GM19324 (cell line): ENCODE results near the gene RNASE13.
"Not testable (repeated sequence)": the region's sequence is repeated elsewhere in the genome, so short reads cannot be mapped to it uniquely, and the experiment has no call there.

Source experiments
- ATAC-seq: cut with Tn5 transposase; IDR thresholded peaks from one replicate; pipeline ENCODE4 v1.9.1; 2021; ENCODE audit warnings: mild to moderate bottlenecking, moderate library complexity; ENCODE audit not compliant: unreplicated experiment, low FRiP score

Gene RNASE13

GRCh38 chr14:21043387-21043973 lies 8.9 kb upstream of the RNASE13 start:
- ATAC-seq, result no peak

DNA sequence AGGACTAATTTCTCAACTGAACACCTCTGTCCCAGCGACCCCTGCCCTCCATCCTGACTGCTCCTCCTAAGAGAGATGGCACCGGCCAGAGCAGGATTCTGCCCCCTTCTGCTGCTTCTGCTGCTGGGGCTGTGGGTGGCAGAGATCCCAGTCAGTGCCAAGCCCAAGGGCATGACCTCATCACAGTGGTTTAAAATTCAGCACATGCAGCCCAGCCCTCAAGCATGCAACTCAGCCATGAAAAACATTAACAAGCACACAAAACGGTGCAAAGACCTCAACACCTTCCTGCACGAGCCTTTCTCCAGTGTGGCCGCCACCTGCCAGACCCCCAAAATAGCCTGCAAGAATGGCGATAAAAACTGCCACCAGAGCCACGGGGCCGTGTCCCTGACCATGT lies 8.3 kb upstream of the RNASE13 start:
- no peak for ATAC-seq

DNA sequence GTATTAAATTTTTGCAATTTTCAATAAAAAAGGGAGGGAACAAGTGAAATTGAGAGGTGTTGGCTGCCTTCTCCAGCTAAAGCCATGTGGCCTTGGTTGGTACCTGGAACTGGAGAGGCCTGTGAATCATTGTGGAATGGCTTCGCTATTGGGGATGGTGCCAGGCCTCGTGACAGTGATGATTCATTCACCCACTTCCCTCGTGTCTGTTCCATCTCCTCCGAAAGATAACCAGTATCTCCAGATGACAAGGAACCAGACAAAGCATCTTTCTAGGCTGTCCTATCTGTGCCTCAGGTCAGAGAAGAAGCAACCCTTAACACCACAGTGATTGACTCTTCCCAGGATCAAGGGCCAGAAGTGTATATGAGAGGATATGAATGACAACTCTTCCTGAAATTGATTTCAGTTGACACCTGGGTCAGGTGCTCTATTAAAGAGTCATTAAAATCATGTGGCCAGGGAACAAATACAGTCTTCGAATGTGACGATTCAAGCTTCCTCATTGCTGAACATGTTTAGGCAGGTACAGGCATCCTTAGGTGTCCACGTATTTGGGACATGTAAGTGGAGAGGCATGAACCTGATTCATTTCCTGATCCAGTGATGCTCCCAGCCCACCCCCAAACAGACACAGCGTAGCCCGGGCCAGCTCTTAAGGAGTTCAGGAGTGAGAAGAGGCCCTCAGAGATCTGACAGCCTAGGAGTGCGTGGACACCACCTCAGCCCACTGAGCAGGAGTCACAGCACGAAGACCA lies 7.2 kb upstream of the RNASE13 start, which contains the start of gene RNASE7:
Gene RNASE7, plus strand, starts transcription at position 687 of the 758 bp plus-strand sequence. CDS start 631 bp downstream, outside the sequence.
- no peak for ATAC-seq

DNA sequence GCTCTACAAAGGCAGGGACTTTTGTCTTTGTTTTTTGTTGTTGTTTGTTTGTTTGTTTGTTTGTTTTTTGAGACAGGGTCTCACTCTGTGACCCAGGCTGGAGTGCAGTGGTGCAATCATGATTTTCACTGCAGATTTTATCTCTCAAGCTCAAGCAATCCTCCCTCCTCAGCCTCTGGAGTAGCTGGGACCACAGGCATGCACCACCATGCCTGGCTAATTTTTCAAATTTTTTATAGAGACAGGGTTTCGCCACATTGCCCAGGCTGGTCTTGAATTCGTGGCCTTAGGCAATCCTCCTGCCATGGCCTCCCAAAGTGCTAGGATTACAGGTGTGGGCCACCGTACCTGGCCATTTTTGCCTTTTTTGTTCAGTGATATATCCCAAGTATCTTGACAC lies 6.3 kb upstream of the RNASE13 start:
- not testable (repeated sequence) for ATAC-seq

GRCh38 chr14:21040370-21040925 lies 5.8 kb upstream of the RNASE13 start:
- no peak for ATAC-seq

- ATAC-seq, result no peak
Measured at GRCh38 chr14:21039585-21040369, 5.2 kb upstream of the RNASE13 start.

DNA sequence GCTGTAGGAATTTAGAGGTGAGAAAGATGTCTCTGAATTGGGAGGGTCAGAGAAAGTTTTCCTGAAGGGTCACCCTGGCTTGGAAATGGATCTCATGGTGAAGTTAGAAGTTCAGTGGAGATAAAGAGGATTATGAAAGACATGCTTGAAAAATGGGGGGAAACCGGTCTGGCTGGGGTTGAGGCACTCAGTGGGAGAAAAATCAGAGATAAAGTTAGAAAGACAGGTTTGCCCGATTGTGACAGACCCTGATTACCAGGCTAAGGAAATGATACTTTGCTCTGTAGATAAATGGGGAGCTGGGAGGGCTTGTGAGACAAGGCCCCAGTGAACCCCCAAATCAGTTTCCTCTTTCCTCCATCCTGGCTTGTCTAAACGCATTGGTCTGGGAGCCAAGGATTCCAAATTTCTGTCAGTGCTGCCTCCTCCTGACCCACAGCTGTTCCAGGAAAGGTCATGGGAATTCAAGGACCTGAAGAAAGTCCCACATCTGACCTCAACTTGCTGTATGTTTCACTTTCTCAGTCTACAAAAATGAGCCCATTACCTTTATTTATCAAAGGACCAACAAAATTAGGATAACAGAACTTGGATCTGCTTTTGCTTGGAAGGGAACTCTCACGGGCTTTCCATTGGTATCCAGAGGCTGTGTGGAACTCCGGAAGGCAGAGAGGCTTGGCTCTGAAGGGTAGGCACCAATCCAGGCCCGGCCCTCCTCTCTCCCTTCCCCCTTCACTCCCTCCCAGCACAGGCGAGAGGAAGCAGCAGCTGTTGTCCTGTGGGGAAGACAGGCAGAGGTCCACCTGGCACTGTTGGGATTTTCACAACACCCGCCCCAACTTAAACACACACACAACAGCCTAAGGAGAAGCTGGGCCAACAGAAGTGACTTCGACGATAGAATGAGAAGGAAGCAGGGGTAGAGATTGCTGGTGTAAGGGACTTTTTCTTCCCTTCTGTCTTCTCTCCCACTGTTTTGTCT lies 4.1 kb upstream of the RNASE13 start:
- no peak for ATAC-seq

GRCh38 chr14:21037156-21037555 lies 2.5 kb upstream of the RNASE13 start:
- no peak for ATAC-seq

DNA sequence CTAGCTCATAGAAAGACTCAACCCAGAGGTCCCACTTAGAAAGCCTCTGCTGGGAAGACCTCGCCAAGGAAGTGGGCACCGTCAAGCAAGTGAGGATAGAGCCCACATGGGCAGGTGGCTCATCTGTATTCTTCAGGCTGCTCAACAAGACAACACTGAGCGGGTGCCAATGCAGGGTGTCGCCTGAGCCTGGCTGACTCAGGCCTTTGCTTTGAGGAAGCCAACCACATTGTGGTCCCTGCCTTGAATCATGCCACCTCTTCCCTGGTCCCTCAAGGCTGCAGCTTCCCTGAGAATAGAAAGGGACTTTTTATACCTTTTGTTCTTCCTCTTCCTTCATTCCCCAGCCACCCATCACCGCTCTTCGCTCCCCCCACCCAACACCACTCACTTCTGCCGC lies 2.1 kb upstream of the RNASE13 start:
- no peak for ATAC-seq

DNA sequence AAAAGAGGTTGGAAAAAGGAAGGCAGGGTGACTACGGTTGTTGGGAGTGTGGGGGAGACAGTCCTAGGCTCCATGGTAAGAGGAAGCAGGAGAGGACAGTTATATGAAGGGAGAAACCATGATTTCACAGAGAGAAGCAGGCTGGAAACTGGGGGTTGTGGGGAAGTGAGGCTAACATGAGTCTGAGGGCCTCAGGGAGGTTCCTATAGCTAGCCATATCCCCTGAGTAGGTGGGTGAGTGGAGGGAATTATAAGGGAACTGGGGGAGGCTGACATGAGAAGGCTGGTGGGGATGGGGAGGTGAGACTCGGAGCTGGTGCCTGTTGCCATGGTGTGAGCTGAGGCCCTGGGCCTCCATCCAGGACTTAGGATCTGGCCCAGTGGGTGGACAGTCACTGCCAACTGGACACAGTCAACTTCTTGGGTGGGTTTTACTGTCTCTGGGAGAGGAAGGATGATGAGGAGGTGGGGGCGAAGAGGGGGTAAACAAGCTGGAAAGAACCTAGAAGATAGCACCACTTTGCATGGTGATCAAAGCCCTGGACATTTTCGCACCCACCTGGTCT lies 1.4 kb downstream of the RNASE13 start:
- ATAC-seq, result no peak

- no peak for ATAC-seq
Measured at GRCh38 chr14:21032326-21033132, 2.1 kb downstream of the RNASE13 start.

DNA sequence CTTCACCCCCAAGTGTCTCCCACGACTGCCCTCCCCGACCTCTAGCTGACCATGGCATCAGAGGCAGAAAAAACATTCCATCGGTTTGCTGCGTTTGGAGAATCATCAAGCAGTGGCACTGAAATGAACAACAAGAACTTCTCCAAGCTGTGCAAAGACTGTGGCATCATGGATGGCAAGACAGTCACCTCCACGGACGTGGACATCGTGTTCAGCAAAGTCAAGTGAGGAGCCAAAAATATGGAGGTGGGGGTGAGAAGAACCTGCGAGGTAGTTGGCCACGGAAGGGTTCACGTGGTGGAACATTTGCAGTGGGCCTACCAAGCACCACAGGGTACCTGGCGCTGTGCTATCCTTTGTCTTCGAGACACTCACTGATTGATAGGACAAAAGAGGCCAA lies 4.1 kb downstream of the RNASE13 start:
- ATAC-seq, result no peak

DNA sequence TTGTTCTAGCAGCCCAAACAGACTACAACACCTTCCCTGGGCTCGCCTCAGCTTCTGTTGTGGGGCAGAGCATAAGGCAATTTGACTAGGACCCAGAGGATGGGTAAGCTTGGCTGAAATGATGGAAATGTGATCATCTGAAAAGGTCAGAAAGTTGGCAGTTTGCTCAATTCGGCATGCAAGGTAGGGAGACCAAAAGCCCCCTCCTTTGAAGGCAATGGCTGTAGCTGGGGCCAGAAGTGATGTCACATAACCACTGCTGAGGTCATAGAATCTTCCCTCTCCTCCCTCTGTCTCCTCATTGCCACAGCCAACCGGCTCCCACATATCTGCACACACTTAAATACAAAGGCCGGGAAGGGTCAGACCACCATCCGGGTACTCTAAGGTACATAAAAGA lies 4.7 kb downstream of the RNASE13 start, which contains the start of gene TPPP2:
Gene TPPP2, plus strand, starts transcription at position 301 of the 400 bp plus-strand sequence. CDS start 365 bp downstream, outside the sequence.
- ATAC-seq, result no peak

- ATAC-seq, result no peak
Measured at GRCh38 chr14:21026988-21027315, 7.7 kb downstream of the RNASE13 start.

DNA sequence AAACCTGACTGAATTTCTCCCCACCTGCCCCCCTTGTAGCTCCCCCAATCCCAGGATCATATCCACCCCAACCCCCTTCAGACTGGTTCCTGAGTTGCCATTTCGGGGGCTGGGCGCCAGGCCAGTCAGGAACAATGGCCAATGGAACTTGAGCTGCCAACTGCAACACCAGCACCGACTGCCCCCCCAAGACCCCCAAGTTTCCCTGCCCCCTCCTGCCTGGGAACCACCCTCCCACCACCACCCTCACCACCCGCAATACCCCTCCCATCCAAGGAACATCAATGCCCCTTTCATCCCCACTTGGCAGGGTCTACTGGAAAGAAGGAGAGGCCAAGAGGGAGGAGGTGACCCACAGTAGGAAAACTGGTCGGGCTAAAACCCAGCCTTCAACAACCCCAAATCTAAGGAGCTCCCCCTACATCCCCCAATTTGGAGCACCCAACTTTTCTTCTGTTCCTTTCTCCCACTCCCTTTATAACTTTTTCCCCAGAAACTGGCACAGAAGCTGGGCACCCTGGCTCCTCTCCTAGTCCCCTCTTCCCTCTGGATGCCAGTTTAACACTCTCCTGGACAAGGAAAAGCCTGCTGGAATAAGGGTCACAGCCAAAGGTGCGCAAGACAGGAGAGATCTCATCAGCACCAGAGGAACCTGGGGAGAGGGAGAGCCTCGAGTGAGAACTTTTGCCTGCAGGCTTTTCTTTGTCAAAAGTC lies 8.2 kb downstream of the RNASE13 start:
- no peak for ATAC-seq

- ATAC-seq, result no peak
Measured at GRCh38 chr14:21025371-21026273, 9.0 kb downstream of the RNASE13 start.
